ENCODE results near the gene DOCK10. TPM values are rescaled to one million over a fixed set of nuclear protein-coding genes. Genes with fewer than 3 reads are reported as not detected.

Gene DOCK10
- total and polyA plus RNA-seq, 3 donors from 2014 or later = 2.9 to 20.2 (median 11.4) TPM

- no peaks in the 10 kb centered on the region for H3K36me3 ChIP-seq (ENCODE audit: low read depth, missing control alignments)
- 70 to 71% methylated on average over 1 of the region's 1 CpG for WGBS, 2 donors
- H3K27me3 ChIP-seq = no peaks in the 10 kb centered on the region
- no peaks in the 10 kb centered on the region for H3K9me3 ChIP-seq
- TF ChIP-seq POLR2A (IDR thresholded peaks at IDR 0.05) = no peak
- TF ChIP-seq, protein P1, sequence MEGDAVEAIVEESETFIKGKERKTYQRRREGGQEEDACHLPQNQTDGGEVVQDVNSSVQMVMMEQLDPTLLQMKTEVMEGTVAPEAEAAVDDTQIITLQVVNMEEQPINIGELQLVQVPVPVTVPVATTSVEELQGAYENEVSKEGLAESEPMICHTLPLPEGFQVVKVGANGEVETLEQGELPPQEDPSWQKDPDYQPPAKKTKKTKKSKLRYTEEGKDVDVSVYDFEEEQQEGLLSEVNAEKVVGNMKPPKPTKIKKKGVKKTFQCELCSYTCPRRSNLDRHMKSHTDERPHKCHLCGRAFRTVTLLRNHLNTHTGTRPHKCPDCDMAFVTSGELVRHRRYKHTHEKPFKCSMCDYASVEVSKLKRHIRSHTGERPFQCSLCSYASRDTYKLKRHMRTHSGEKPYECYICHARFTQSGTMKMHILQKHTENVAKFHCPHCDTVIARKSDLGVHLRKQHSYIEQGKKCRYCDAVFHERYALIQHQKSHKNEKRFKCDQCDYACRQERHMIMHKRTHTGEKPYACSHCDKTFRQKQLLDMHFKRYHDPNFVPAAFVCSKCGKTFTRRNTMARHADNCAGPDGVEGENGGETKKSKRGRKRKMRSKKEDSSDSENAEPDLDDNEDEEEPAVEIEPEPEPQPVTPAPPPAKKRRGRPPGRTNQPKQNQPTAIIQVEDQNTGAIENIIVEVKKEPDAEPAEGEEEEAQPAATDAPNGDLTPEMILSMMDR (IDR thresholded peaks at IDR 0.05) = no peak
- DNase-seq = no peak
- no peaks in the 10 kb centered on the region for H3K4me1 ChIP-seq
- no peak overlapping the region for H3K27ac ChIP-seq
- H3K4me3 ChIP-seq = no peak overlapping the region
- intact Hi-C loops (cut with DNase I; ENCODE audit: low total_unique reads) = no loop called here
These were observed 158.6 kb downstream of the DOCK10 start for GRCh38 chr2:224883700-224884099.

- H3K4me3 ChIP-seq = no peak overlapping the region
- H3K36me3 ChIP-seq (ENCODE audit: low read depth, missing control alignments) = no peaks in the 10 kb centered on the region
- intact Hi-C loops (cut with DNase I; ENCODE audit: low total_unique reads) = no loop called here
- H3K4me1 ChIP-seq = no peaks in the 10 kb centered on the region
- DNase-seq = no peak
- H3K27ac ChIP-seq = no peak overlapping the region
- no peaks in the 10 kb centered on the region for H3K9me3 ChIP-seq
- H3K27me3 ChIP-seq = no peaks in the 10 kb centered on the region
- 95 to 98% methylated on average over 6 of the region's 6 CpGs for WGBS, 2 donors
- no peak for TF ChIP-seq POLR2A (IDR thresholded peaks at IDR 0.05)
- TF ChIP-seq, protein P1 (IDR thresholded peaks at IDR 0.05) = no peak
These were observed 159.1 kb downstream of the DOCK10 start for GRCh38 chr2:224883172-224883516.

DNA sequence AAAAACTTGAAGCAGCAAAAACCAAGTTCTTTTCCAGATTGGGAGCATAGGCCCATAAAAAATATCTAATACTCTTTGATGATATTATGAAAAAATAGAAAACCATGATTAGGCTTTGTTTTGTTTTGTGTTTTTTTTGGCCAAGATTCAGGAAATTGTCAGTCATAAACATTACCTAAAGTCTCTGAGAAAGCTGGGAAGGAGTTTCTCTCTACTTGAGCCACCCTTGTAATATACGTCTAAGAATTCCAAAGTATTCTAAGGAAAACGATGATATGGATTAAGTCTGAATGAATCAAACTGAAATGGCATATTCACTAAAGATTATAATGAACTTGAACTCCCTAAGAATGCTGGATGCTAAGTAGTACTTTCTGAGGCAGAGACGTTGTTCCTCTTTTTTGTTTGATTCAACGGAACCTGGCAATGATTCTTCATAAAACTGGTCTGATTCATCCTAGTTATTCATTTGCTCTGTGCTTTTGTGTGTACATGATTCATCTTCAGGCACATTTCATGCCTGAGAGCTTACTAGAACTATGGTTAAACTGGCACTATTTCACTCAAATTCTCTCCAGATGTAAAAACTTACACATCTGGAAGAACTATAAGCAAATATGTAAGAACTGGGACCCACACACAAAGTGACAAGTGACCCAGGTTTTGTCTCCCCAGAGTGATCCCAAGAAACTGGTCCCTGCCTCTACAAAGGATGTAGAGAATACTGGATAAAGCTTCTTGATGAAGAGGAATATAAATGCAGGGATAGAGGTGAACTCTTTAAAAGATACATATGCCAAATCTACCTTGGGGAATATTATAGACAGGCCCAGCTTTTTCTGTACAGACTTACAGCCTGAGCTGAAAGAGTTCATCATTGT lies 159.7 kb downstream of the DOCK10 start:
- no peaks in the 10 kb centered on the region for H3K4me1 ChIP-seq
- H3K27ac ChIP-seq = no peak overlapping the region
- WGBS, 2 donors = 77 to 80% methylated on average over 4 of the region's 4 CpGs

GRCh38 chr2:224881846-224882245 lies 160.4 kb downstream of the DOCK10 start:
- no peak overlapping the region for H3K27ac ChIP-seq
- TF ChIP-seq, protein P1 (IDR thresholded peaks at IDR 0.05) = no peak
- no peak for TF ChIP-seq POLR2A (IDR thresholded peaks at IDR 0.05)
- H3K4me1 ChIP-seq = no peaks in the 10 kb centered on the region
- no peaks in the 10 kb centered on the region for H3K27me3 ChIP-seq
- 79 to 90% methylated on average over 1 of the region's 1 CpG for WGBS, 2 donors
- intact Hi-C loops (cut with DNase I; ENCODE audit: low total_unique reads) = no loop called here
- H3K4me3 ChIP-seq = no peak overlapping the region
- H3K9me3 ChIP-seq = no peaks in the 10 kb centered on the region
- H3K36me3 ChIP-seq (ENCODE audit: low read depth, missing control alignments) = no peaks in the 10 kb centered on the region
- DNase-seq = no peak

More for the DNA sequence above, 159.7 kb downstream of the DOCK10 start:
- TF ChIP-seq POLR2A (IDR thresholded peaks at IDR 0.05) = no peak
- TF ChIP-seq, protein P1 (IDR thresholded peaks at IDR 0.05) = no peak
- Histone ChIP-seq H3K9me3 (no peaks in the 10 kb centered on the region), H3K27me3 (no peaks in the 10 kb centered on the region), H3K36me3 (ENCODE audit: low read depth, missing control alignments) (no peaks in the 10 kb centered on the region), H3K4me3 (no peak overlapping the region)
- intact Hi-C loops (cut with DNase I; ENCODE audit: low total_unique reads) = no loop called here
- DNase-seq = no peak

DNA sequence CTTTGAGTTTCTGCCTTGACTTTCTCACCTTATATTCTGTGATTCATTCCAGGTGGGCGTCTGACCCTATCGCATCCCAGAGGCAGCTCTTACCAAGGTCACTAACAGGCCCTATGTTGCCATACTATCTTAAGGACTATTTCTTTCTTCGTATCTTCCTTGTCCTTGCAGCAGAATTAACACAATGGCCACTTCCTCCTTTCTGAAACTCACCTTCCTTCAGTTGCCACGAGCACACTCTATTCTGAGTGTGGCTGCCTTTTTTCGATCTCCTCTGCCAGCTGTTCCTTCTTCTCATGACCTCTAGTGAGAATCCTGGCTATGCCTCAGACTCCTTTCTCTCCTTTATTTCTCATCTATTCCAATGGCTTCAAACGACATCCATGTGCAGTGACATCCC lies 165.7 kb downstream of the DOCK10 start:
- intact Hi-C loops (cut with DNase I; ENCODE audit: low total_unique reads) = no loop called here
- DNase-seq = no peak
- Histone ChIP-seq H3K9me3 (no peaks in the 10 kb centered on the region), H3K36me3 (ENCODE audit: low read depth, missing control alignments) (no peaks in the 10 kb centered on the region), H3K4me1 (no peaks in the 10 kb centered on the region), H3K27me3 (no peaks in the 10 kb centered on the region), H3K27ac (no peak overlapping the region), H3K4me3 (no peak overlapping the region)
- WGBS, 2 donors = 82 to 90% methylated on average over 6 of the region's 6 CpGs
- TF ChIP-seq POLR2A (IDR thresholded peaks at IDR 0.05) = no peak
- TF ChIP-seq, protein P1 (IDR thresholded peaks at IDR 0.05) = no peak

All from testis (tissue), 3 donors.